ENCODE measurements around the gene HNRNPK. TPM values are rescaled to one million over a fixed set of nuclear protein-coding genes. Genes with fewer than 3 reads are reported as not detected.

HNRNPK gene
- total RNA-seq, 1 donor from 2014 or later = 261 TPM

DNA sequence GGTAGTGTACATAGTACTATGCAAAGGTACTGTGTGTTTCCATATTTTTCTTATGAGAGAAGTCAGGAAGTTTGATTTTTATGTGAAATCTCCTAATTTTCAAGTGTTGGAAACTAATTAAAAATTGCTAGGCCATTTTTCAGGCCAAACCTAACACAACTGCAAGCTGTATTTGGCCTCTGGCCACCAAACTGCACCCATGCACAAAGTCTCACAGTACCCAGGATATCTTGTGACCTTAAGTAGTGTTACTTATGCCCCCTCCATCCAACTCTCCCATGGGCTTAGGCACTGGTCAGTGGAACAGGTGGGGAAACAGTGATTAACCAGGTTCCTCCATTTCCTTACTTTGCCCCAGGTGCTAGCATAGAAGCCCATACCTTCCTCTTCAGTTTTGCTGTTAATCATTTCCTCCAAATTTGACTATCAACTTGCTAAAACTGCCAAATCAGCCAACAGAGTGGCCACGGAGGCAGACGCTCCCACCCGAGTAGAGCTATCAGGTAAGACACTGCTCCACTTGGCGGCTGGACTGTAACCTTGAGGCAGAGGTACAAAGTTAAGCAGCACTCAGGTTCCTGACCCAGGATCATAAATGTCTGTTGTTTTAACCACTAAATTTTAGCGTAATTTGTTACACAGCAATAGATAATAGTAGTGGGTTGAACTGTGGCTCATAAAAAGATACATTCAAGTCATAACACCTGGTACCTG lies 39.3 kb downstream of the HNRNPK start:
- no peaks in the 10 kb centered on the region for H3K4me1 ChIP-seq
- H3K9me3 ChIP-seq (replicated peaks) = no peaks in the 10 kb centered on the region
- H3K27ac ChIP-seq (replicated peaks) = no peak overlapping the region
- H3K36me3 ChIP-seq = peaks cover 66% of the 10 kb centered on the region
- TF ChIP-seq, protein P1, sequence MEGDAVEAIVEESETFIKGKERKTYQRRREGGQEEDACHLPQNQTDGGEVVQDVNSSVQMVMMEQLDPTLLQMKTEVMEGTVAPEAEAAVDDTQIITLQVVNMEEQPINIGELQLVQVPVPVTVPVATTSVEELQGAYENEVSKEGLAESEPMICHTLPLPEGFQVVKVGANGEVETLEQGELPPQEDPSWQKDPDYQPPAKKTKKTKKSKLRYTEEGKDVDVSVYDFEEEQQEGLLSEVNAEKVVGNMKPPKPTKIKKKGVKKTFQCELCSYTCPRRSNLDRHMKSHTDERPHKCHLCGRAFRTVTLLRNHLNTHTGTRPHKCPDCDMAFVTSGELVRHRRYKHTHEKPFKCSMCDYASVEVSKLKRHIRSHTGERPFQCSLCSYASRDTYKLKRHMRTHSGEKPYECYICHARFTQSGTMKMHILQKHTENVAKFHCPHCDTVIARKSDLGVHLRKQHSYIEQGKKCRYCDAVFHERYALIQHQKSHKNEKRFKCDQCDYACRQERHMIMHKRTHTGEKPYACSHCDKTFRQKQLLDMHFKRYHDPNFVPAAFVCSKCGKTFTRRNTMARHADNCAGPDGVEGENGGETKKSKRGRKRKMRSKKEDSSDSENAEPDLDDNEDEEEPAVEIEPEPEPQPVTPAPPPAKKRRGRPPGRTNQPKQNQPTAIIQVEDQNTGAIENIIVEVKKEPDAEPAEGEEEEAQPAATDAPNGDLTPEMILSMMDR (IDR thresholded peaks at IDR 0.05; ENCODE audit: borderline replicate concordance) = no peak
- no peak for DNase-seq
- intact Hi-C loops (cut with micrococcal nuclease) = loop anchor here (5.0 kb wide), 1 partner anchor 232 kb away; no protein-coding TSS in a partner anchor
- no peaks in the 10 kb centered on the region for H3K27me3 ChIP-seq (ENCODE audit: low read depth)
- H3K4me3 ChIP-seq = no peak overlapping the region

DNA sequence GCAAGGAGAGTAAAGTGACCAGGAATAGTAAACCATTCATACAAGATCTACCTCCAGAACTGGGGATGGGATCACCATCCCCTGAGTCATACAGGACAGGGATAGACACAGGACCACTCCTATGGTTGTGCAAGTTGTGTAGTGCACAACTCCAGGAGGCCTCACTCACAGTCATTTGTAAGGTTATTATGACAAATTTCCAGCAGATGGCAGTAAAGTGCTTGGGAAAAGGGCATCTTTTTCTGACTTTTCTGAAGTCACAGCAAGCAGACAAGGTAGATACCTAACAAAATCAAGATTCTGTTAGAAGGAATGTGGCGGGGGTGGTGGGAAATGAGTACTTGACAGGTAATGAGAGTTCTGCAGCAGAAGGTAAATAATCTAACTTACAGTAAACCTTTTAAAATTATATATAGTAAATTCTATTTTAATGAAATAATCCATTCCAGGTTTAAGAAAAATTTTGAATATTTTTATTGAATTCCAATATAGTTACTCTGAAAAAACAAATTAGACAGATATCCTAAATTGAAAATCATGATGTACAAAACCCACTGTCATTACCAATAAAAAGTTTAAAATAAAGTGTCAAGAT lies 42.1 kb downstream of the HNRNPK start:
- TF ChIP-seq, protein P1 (IDR thresholded peaks at IDR 0.05; ENCODE audit: borderline replicate concordance) = peak; percentile 78
- H3K27me3 ChIP-seq (ENCODE audit: low read depth) = no peaks in the 10 kb centered on the region
- intact Hi-C loops (cut with micrococcal nuclease) = loop anchor here (2.0 to 5.0 kb wide), 2 partner anchors 323 to 379 kb away; no protein-coding TSS in a partner anchor
- H3K9me3 ChIP-seq (replicated peaks) = no peaks in the 10 kb centered on the region
- no peak overlapping the region for H3K4me3 ChIP-seq
- peaks cover 21% of the 10 kb centered on the region for H3K4me1 ChIP-seq
- DNase-seq = no peak
- H3K36me3 ChIP-seq = peaks cover 45% of the 10 kb centered on the region
- H3K27ac ChIP-seq (replicated peaks) = no peak overlapping the region

DNA sequence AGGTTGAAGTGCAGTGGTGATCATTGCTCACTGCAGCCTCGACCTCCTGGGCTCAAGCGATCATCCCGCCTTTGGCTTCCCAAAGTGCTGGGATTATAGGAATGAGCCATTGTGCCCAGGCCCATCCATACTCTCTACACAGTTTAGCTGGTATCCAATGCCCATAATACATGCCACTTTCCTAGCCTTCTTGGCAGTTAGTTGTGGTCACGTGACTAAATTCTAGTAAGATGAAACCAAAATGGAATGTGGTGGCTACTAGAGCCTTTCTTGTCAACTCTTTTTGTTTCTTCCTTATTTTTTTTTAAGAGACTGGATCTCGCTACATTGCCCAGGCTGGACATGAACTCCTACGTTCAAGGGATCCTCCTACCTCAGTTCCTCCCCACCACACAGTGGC lies 43.5 kb downstream of the HNRNPK start:
- Histone ChIP-seq H3K9me3 (replicated peaks) (no peaks in the 10 kb centered on the region), H3K4me1 (peaks cover 21% of the 10 kb centered on the region), H3K27me3 (ENCODE audit: low read depth) (no peaks in the 10 kb centered on the region), H3K4me3 (no peak overlapping the region), H3K36me3 (peaks cover 31% of the 10 kb centered on the region), H3K27ac (replicated peaks) (no peak overlapping the region)
- TF ChIP-seq, protein P1 (IDR thresholded peaks at IDR 0.05; ENCODE audit: borderline replicate concordance) = no peak
- intact Hi-C loops (cut with micrococcal nuclease) = loop anchor here (5.0 kb wide), 1 partner anchor 381 kb away; no protein-coding TSS in a partner anchor
- no peak for DNase-seq

DNA sequence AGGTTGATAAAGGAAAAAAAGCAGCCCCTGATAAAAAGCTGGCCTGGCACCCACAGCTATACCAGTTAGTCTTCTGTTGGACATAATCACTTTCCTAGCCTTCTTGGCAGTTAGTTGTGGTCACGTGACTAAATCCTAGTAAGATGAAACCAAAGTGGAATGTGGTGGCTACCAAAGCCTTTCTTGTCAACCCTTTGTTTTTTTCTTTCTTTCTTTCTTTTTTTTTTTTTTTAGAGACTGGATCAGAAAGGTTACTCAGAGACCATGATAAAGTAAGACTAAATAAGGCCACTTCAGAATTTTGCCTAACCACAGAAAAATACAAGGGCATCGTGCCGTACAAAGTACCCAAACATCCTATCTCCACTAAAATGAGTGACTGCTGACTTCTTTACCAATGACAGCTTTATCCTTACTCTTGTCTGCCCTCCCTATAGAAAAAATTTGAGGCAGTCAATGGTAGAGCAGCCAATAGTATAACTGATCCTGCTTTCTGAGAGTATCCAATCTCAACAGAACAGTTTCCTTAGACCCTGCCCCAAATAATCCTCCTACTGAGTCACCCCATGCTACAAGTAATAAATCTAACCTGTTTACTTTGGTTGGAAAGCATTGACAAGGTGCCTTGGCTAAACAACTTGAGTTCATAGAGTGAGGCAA lies 44.6 kb downstream of the HNRNPK start:
- no peaks in the 10 kb centered on the region for H3K27me3 ChIP-seq (ENCODE audit: low read depth)
- no peak for DNase-seq
- intact Hi-C loops (cut with micrococcal nuclease) = loop anchor here (5.0 kb wide), 1 partner anchor 382 kb away; no protein-coding TSS in a partner anchor
- H3K9me3 ChIP-seq (replicated peaks) = no peaks in the 10 kb centered on the region
- TF ChIP-seq, protein P1 (IDR thresholded peaks at IDR 0.05; ENCODE audit: borderline replicate concordance) = no peak
- H3K27ac ChIP-seq (replicated peaks) = no peak overlapping the region
- peaks cover 21% of the 10 kb centered on the region for H3K4me1 ChIP-seq
- H3K4me3 ChIP-seq = no peak overlapping the region
- H3K36me3 ChIP-seq = peaks cover 21% of the 10 kb centered on the region

DNA sequence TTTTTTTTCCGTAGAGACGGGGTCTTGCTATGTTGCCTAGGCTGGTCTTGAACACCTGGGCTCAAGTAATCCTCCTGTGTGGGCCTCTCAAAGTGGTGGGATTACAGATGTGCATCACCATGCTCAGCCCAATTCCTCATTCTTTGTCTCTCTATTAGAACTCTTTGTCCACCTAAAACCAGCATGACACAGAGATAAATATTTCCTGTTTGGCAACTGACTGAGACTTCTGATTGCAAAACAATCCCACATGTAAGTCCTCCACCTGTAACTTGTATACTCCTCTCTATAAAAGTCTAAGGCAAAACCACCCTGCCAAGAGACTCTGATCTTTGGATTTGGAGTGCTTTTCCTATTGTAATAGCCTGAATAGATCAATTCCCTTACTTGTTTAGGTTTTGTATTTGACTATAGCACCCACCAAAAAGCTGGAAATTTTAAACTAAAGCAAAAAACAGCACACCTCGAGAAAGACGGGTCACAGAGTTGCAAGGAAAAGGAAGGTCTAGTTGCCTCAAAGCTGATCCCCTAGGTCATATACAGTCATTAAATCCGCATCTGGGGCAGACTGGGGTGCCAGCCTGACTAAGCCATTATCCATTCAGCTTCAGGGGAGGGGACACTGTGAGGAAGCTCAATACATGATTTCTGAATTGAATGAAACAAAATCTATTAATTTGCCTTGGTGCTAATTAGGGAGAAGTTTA lies 45.3 kb downstream of the HNRNPK start:
- Histone ChIP-seq H3K36me3 (peaks cover 14% of the 10 kb centered on the region), H3K4me1 (peaks cover 21% of the 10 kb centered on the region), H3K9me3 (replicated peaks) (no peaks in the 10 kb centered on the region), H3K4me3 (no peak overlapping the region), H3K27ac (replicated peaks) (no peak overlapping the region), H3K27me3 (ENCODE audit: low read depth) (no peaks in the 10 kb centered on the region)
- intact Hi-C loops (cut with micrococcal nuclease) = loop anchor here (5.0 kb wide), 1 partner anchor 383 kb away; no protein-coding TSS in a partner anchor
- TF ChIP-seq, protein P1 (IDR thresholded peaks at IDR 0.05; ENCODE audit: borderline replicate concordance) = no peak
- DNase-seq = no peak

All from left ventricle myocardium inferior (tissue), 1 donor.